GM12873 (cell line): ENCODE measurements around the gene ACVRL1.

Experiments used
- TF ChIP-seq, protein P1 (sequence below): IDR thresholded peaks from 2 replicates; pipeline ENCODE4 v1.5.1; 2012; ENCODE audit warnings: low read depth, mild to moderate bottlenecking, moderate library complexity, low read length, control low read depth; ENCODE audit not compliant: insufficient read depth; ENCODE audit errors: missing control alignments

The ACVRL1 gene

GRCh38 chr12:51874486-51874885, 32.8 kb upstream of the ACVRL1 start:
- TF ChIP-seq, protein P1, sequence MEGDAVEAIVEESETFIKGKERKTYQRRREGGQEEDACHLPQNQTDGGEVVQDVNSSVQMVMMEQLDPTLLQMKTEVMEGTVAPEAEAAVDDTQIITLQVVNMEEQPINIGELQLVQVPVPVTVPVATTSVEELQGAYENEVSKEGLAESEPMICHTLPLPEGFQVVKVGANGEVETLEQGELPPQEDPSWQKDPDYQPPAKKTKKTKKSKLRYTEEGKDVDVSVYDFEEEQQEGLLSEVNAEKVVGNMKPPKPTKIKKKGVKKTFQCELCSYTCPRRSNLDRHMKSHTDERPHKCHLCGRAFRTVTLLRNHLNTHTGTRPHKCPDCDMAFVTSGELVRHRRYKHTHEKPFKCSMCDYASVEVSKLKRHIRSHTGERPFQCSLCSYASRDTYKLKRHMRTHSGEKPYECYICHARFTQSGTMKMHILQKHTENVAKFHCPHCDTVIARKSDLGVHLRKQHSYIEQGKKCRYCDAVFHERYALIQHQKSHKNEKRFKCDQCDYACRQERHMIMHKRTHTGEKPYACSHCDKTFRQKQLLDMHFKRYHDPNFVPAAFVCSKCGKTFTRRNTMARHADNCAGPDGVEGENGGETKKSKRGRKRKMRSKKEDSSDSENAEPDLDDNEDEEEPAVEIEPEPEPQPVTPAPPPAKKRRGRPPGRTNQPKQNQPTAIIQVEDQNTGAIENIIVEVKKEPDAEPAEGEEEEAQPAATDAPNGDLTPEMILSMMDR = no peak

GRCh38 chr12:51879102-51879501, 28.2 kb upstream of the ACVRL1 start:
- TF ChIP-seq, protein P1 = no peak

DNA sequence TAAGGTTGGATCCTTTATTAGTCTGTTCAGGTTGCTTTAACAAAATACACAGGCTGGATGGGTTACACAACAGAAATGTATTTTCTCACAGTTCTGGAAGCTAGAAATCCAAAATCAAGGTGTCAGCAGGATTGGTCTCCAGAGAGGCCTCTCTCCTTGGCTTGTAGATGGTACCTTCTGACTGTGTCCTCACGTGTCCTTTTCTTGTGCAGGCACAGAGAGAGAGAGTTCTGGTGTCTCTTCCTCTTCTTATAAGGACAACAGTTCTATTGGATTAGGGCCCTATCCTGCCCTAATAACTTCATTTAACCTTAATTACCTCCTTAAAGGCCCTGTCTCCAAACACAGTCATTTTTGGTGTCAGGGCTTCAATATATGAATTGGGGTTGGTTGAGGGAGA, 24.0 kb upstream of the ACVRL1 start:
- TF ChIP-seq, protein P1 = no peak

DNA sequence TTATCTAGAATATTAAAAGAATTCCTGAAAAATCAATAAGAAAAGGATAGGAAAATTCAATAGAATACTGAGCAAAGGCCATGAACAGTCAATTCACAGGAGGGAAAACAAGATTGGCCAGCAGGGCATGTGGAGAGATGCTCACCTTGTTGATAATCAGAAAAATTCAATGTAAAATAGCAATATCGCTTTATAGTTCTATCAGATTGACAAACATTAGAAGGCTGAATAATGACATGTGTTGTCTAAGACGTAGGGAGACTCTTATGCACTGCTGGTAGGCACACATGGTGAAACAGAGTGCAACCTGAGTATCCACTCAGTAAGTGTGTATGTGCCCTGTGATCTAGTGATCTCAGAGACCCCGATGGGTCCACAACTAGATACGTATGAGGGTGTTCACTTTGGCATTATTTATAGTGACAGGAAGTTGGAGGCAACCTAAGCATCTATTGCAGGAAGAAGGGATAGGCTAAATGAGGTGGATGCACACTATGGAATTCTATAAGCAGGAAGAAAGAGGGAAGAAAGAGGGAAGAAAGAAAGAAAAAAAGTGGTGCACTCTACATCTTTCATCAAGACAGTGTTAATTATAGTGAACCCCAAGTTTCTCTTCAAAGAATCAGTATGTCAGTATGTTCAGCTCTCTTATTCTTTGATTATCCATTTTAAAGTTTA, 23.2 kb upstream of the ACVRL1 start:
- TF ChIP-seq, protein P1 = no peak

GRCh38 chr12:51884676-51885229, 22.6 kb upstream of the ACVRL1 start:
- TF ChIP-seq, protein P1 = no peak

DNA sequence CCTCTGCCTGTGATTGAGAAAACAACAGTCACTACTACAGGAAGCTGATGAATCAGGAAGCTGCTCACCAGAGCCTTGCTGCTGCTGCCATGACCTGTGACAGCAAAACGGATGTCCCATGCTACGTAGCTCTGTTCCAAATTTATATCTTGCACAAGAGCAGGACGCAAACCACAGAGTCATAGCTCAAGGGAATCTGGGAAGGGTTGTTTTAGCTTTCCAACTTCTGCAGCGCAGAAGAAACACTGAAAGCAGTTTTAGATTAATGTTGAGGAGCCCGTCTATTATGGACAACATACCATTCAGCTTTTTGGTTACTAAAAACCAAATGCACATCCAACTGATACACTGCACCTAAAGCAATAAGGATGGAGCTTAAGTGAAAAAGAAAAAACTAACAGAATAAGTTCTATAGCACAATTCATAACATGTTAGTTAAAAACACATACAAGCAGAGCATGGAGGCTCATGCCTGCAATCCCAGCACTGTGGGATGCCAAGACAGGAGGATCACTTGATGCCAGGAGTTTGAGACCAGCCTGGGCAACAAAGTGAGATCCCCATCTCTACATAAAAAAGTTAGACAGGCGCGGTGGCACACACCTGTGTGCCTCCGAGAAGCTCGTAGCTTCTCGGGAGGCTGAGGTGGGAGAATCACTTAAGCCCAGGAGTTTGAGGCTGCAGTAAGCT, 21.1 kb upstream of the ACVRL1 start:
- TF ChIP-seq, protein P1 = no peak
